T-helper 22 cell (primary cell): ENCODE data around the gene RAMACL.

ENCODE experiments used
- DNase-seq: peaks from one replicate; pipeline ENCODE4 v3.0.0-alpha.2; 2020; ENCODE audit warnings: low read depth

RAMACL gene

GRCh38 chr6:166573511-166574216 lies 12.8 kb downstream of the RAMACL start:
- no peak for DNase-seq

- no peak for DNase-seq
These were observed 13.9 kb downstream of the RAMACL start for GRCh38 chr6:166572370-166573261.

GRCh38 chr6:166570929-166571713 lies 15.4 kb downstream of the RAMACL start:
- DNase-seq, result no peak

GRCh38 chr6:166569206-166569605 lies 17.3 kb downstream of the RAMACL start:
- no peak for DNase-seq

- DNase-seq, result no peak
These were observed 18.7 kb downstream of the RAMACL start for GRCh38 chr6:166567813-166568212.

GRCh38 chr6:166567107-166567506 lies 19.4 kb downstream of the RAMACL start:
- DNase-seq, result no peak

- DNase-seq, result no peak
These were observed 20.2 kb downstream of the RAMACL start for GRCh38 chr6:166566026-166567011.

GRCh38 chr6:166565084-166565967 lies 21.2 kb downstream of the RAMACL start:
- no peak for DNase-seq

GRCh38 chr6:166563805-166564204 lies 22.7 kb downstream of the RAMACL start:
- no peak for DNase-seq

- no peak for DNase-seq
These were observed 23.3 kb downstream of the RAMACL start for GRCh38 chr6:166563200-166563599.

GRCh38 chr6:166562726-166563125 lies 23.8 kb downstream of the RAMACL start:
- DNase-seq, result no peak

- DNase-seq, result no peak
These were observed 24.6 kb downstream of the RAMACL start for GRCh38 chr6:166561771-166562359.

- no peak for DNase-seq
These were observed 26.3 kb downstream of the RAMACL start for GRCh38 chr6:166560222-166560621.

- no peak for DNase-seq
These were observed 26.8 kb downstream of the RAMACL start for GRCh38 chr6:166559662-166560061.

- DNase-seq, result no peak
These were observed 27.3 kb downstream of the RAMACL start for GRCh38 chr6:166559211-166559610.

GRCh38 chr6:166558156-166559005 lies 28.1 kb downstream of the RAMACL start:
- no peak for DNase-seq

- no peak for DNase-seq
These were observed 29.6 kb downstream of the RAMACL start for GRCh38 chr6:166556863-166557322.

- no peak for DNase-seq
These were observed 30.1 kb downstream of the RAMACL start for GRCh38 chr6:166556336-166556735.

GRCh38 chr6:166555086-166555485 lies 31.4 kb downstream of the RAMACL start:
- no peak for DNase-seq
